Erythroblast (primary cell): ENCODE results near the gene TOR3A.

Experiments
- GATA1 ChIP-seq: IDR thresholded peaks from 2 replicates; pipeline ENCODE4 v1.6.1; 2011; ENCODE audit warnings: low read depth, mild to moderate bottlenecking, control low read depth, low read length, moderate library complexity
- POLR2A ChIP-seq: IDR thresholded peaks from 2 replicates; pipeline ENCODE4 v1.6.1; 2011; ENCODE audit warnings: mild to moderate bottlenecking, low read length

DNA sequence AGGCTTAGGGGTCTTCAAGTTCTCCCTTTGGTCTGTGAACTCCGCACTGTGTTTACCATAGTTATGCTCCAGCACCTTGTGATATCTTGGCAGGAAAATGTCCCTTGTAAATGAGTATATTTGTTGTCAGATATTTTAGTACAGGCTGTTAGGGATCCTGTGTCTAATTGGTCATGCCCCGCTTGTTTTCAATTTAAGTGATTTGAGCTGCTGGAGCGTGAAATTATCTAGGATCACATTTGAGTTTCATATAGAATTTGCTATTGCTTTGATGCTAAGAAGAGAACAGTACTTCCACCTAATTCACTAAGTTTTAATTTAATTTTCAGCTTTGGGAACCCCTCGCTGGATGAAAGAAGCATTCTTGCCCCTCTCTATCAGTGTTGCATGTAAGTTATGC lies 15.4 kb upstream of the TOR3A start:
- no peak for TF ChIP-seq POLR2A
- TF ChIP-seq GATA1: no peak
